Measurements from ENCODE around the gene RFX5.

GRCh38 chr1:151369302-151369610 is 22.2 kb upstream of the RFX5 start:
- TF ChIP-seq EZH2 (IDR thresholded peaks at IDR 0.05; ENCODE audit: borderline replicate concordance, low read depth, low read length) = no peak
- no peak for TF ChIP-seq YY1 (IDR thresholded peaks at IDR 0.05; ENCODE audit: borderline replicate concordance in 1 of 3, control insufficient read depth in 1 of 3, extremely low read depth in 1 of 3, insufficient read depth in 3 of 3, insufficient read length in 1 of 3, insufficient replicate concordance in 2 of 3, low read depth in 1 of 3, low read length in 2 of 3)
- no peak for TF ChIP-seq ZNF274 (IDR thresholded peaks at IDR 0.05; ENCODE audit: borderline replicate concordance, low read depth, low read length)
- TF ChIP-seq MYC (IDR thresholded peaks at IDR 0.05; ENCODE audit: low read depth, low read length) = no peak
- no peak for TF ChIP-seq MYC (CRISPR knock-in tag; IDR thresholded peaks at IDR 0.05; ENCODE audit: borderline replicate concordance, low read depth)
- no peak for TF ChIP-seq TAF1 (IDR thresholded peaks at IDR 0.05; ENCODE audit: control insufficient read depth, extremely low read depth, insufficient read depth, low read length, severe bottlenecking)
- TF ChIP-seq RAD51 (IDR thresholded peaks at IDR 0.05; ENCODE audit: borderline replicate concordance, low read depth) = no peak
- TF ChIP-seq, protein P1, sequence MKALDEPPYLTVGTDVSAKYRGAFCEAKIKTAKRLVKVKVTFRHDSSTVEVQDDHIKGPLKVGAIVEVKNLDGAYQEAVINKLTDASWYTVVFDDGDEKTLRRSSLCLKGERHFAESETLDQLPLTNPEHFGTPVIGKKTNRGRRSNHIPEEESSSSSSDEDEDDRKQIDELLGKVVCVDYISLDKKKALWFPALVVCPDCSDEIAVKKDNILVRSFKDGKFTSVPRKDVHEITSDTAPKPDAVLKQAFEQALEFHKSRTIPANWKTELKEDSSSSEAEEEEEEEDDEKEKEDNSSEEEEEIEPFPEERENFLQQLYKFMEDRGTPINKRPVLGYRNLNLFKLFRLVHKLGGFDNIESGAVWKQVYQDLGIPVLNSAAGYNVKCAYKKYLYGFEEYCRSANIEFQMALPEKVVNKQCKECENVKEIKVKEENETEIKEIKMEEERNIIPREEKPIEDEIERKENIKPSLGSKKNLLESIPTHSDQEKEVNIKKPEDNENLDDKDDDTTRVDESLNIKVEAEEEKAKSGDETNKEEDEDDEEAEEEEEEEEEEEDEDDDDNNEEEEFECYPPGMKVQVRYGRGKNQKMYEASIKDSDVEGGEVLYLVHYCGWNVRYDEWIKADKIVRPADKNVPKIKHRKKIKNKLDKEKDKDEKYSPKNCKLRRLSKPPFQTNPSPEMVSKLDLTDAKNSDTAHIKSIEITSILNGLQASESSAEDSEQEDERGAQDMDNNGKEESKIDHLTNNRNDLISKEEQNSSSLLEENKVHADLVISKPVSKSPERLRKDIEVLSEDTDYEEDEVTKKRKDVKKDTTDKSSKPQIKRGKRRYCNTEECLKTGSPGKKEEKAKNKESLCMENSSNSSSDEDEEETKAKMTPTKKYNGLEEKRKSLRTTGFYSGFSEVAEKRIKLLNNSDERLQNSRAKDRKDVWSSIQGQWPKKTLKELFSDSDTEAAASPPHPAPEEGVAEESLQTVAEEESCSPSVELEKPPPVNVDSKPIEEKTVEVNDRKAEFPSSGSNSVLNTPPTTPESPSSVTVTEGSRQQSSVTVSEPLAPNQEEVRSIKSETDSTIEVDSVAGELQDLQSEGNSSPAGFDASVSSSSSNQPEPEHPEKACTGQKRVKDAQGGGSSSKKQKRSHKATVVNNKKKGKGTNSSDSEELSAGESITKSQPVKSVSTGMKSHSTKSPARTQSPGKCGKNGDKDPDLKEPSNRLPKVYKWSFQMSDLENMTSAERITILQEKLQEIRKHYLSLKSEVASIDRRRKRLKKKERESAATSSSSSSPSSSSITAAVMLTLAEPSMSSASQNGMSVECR (CRISPR knock-in tag; IDR thresholded peaks at IDR 0.05) = no peak
- TF ChIP-seq ZBTB11 (CRISPR knock-in tag; IDR thresholded peaks at IDR 0.05) = no peak
- TF ChIP-seq, protein P2, sequence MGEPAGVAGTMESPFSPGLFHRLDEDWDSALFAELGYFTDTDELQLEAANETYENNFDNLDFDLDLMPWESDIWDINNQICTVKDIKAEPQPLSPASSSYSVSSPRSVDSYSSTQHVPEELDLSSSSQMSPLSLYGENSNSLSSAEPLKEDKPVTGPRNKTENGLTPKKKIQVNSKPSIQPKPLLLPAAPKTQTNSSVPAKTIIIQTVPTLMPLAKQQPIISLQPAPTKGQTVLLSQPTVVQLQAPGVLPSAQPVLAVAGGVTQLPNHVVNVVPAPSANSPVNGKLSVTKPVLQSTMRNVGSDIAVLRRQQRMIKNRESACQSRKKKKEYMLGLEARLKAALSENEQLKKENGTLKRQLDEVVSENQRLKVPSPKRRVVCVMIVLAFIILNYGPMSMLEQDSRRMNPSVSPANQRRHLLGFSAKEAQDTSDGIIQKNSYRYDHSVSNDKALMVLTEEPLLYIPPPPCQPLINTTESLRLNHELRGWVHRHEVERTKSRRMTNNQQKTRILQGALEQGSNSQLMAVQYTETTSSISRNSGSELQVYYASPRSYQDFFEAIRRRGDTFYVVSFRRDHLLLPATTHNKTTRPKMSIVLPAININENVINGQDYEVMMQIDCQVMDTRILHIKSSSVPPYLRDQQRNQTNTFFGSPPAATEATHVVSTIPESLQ (CRISPR knock-in tag; IDR thresholded peaks at IDR 0.05) = no peak
- no peak for TF ChIP-seq FOXK1 (CRISPR knock-in tag; IDR thresholded peaks at IDR 0.05; ENCODE audit: borderline replicate concordance)
- TF ChIP-seq ZNF77 (CRISPR knock-in tag; IDR thresholded peaks at IDR 0.05) = no peak

Measured in K562 (cell line).